Endothelial cell of umbilical vein (primary cell): ENCODE data around the gene TNS1. TPM values are rescaled to one million over a fixed set of nuclear protein-coding genes. Genes with fewer than 3 reads are reported as not detected.

Experiments used
- BruUV-seq: library from RNA; stranded (reverse); fragments of 400-500 nt; replicated peaks from 2 replicates; lab custom pipeline; 2021; lab: Mats Ljungman, UMichigan
- CTCF ChIA-PET: fragments of 300-600, 350-600 bp; sonication (Branson Sonifier 250); formaldehyde crosslinking; loops from one replicate; lab custom pipeline; 2021; ENCODE audit warnings: antibody characterized with exemption, inconsistent platforms; lab: Charles Lee
- POLR2A ChIA-PET: fragments of 300-600, 350-600 bp; sonication (Branson Sonifier 250); formaldehyde crosslinking; loops from one replicate; lab custom pipeline; 2021; ENCODE audit warnings: antibody characterized with exemption, inconsistent platforms; lab: Charles Lee
- DNase-seq: peaks from one replicate; pipeline ENCODE4 v3.0.0-alpha.2; 2011; ENCODE audit warnings: low read depth, low spot score
- FAIRE-seq: peaks from 2 replicates; lab custom pipeline; 2011; peaks lifted over from hg19 to GRCh38; lab: Jason Lieb, UNC
- H2AFZ ChIP-seq: 2 replicates; pipeline ENCODE4 v1.6.0; 2012; ENCODE audit warnings: low read depth, low read length, control low read depth, inconsistent platforms
- H3K27ac ChIP-seq: 2 replicates; pipeline ENCODE4 v1.5.1; 2011; ENCODE audit warnings: low read depth, mild to moderate bottlenecking, control low read depth, low read length, moderate library complexity; ENCODE audit not compliant: insufficient read depth
- H3K27me3 ChIP-seq, 2 experiments: 2 replicates each; pipeline versions ENCODE4 v1.6.0 to v1.6.1; 2011; ENCODE audit warnings: low read length in 2 of 2, mixed read lengths in 1 of 2; ENCODE audit not compliant: control insufficient read depth in 2 of 2, insufficient read depth in 2 of 2
- H3K36me3 ChIP-seq, 2 experiments: 2 replicates in 1 of 2; 3 replicates in 1 of 2; pipeline ENCODE4 v1.5.1; 2011; ENCODE audit warnings: low read length in 2 of 2, mild to moderate bottlenecking in 1 of 2, moderate library complexity in 1 of 2; ENCODE audit not compliant: control insufficient read depth in 2 of 2, insufficient read depth in 2 of 2; ENCODE audit errors: extremely low read depth in 1 of 2
- H3K4me1 ChIP-seq: 3 replicates; pipeline ENCODE4 v1.5.1; 2011; ENCODE audit warnings: mild to moderate bottlenecking, low read length; ENCODE audit not compliant: control insufficient read depth, insufficient read depth; ENCODE audit errors: extremely low read depth
- H3K4me2 ChIP-seq: 2 replicates; pipeline ENCODE4 v1.6.1; 2011; ENCODE audit warnings: low read length, control low read depth, mixed read lengths; ENCODE audit not compliant: insufficient read depth
- H3K4me3 ChIP-seq, 3 experiments: fragments of 200-600 bp in 1 of 3; sonication (generic), shearing (Covaris generic) in 1 of 3; replicated peaks in 1 of 3; 2 replicates each; pipeline ENCODE4 v1.5.1; 2011 to 2016; ENCODE audit warnings: control low read depth in 3 of 3, low read length in 3 of 3, mild to moderate bottlenecking in 2 of 3, inconsistent platforms in 1 of 3, low read depth in 1 of 3, moderate library complexity in 1 of 3; ENCODE audit not compliant: insufficient read depth in 1 of 3
- H3K79me2 ChIP-seq: 2 replicates; pipeline ENCODE4 v1.6.0; 2012; ENCODE audit warnings: low read length, inconsistent platforms; ENCODE audit not compliant: control insufficient read depth, insufficient read depth
- H3K9ac ChIP-seq: replicated peaks from 2 replicates; pipeline ENCODE3; 2011; ENCODE audit warnings: low read length, control low read depth; ENCODE audit not compliant: insufficient read depth; ENCODE audit errors: extremely low read depth
- H3K9me1 ChIP-seq: replicated peaks from 3 replicates; pipeline ENCODE4 v1.6.0; 2011; ENCODE audit warnings: mild to moderate bottlenecking, low read length; ENCODE audit not compliant: control insufficient read depth, insufficient read depth; ENCODE audit errors: extremely low read depth
- H3K9me3 ChIP-seq: replicated peaks from 2 replicates; pipeline ENCODE4 v1.5.1; 2012; ENCODE audit warnings: low read length, inconsistent platforms; ENCODE audit not compliant: control insufficient read depth, insufficient read depth
- H4K20me1 ChIP-seq: replicated peaks from 2 replicates; pipeline ENCODE3; 2011; ENCODE audit warnings: mild to moderate bottlenecking, low read length; ENCODE audit not compliant: control insufficient read depth, insufficient read depth; ENCODE audit errors: extremely low read depth
- CTCF ChIP-seq, 2 donors: IDR thresholded peaks; 1 replicate in 1 of 2; 2 replicates in 1 of 2; pipeline ENCODE4 v1.5.1; 2011; ENCODE audit warnings: low read length in 2 of 2, mild to moderate bottlenecking in 2 of 2, moderate library complexity in 2 of 2, control low read depth in 1 of 2, inconsistent platforms in 1 of 2, low read depth in 1 of 2; ENCODE audit not compliant: insufficient read depth in 1 of 2; ENCODE audit errors: extremely low read depth in 1 of 2
- EZH2 ChIP-seq: IDR thresholded peaks from 2 replicates; pipeline ENCODE4 v1.6.1; 2012; ENCODE audit warnings: borderline replicate concordance, low read depth, mild to moderate bottlenecking, moderate library complexity, low read length, inconsistent platforms; ENCODE audit not compliant: severe bottlenecking
- FOS ChIP-seq: IDR thresholded peaks from 2 replicates; pipeline ENCODE4 v1.6.1; 2011; ENCODE audit warnings: mild to moderate bottlenecking, low read length, moderate library complexity, borderline replicate concordance; ENCODE audit not compliant: insufficient read depth
- GATA2 ChIP-seq: IDR thresholded peaks from 2 replicates; pipeline ENCODE4 v1.7.0; 2011; ENCODE audit warnings: low read depth, mild to moderate bottlenecking, moderate library complexity, mixed read lengths, low read length; ENCODE audit not compliant: insufficient read length, insufficient read depth
- JUN ChIP-seq: IDR thresholded peaks from 2 replicates; pipeline ENCODE4 v1.6.1; 2011; ENCODE audit warnings: borderline replicate concordance, low read depth; ENCODE audit not compliant: insufficient read length, insufficient read depth
- MYC ChIP-seq: IDR thresholded peaks from one replicate; pipeline ENCODE4 v1.6.1; 2011; ENCODE audit warnings: mild to moderate bottlenecking, low read depth, low read length
- POLR2A ChIP-seq: IDR thresholded peaks from 2 replicates; pipeline ENCODE4 v1.6.1; 2012; ENCODE audit warnings: low read depth, mild to moderate bottlenecking, control low read depth, low read length
- POLR2AphosphoS5 ChIP-seq: IDR thresholded peaks from 2 replicates; pipeline ENCODE4 v1.6.1; 2012; ENCODE audit warnings: low read depth, mild to moderate bottlenecking, control low read depth, low read length, moderate library complexity; ENCODE audit not compliant: insufficient read depth
- dilution Hi-C: fragments of 300-500 bp; cut with MboI; formaldehyde crosslinking; loops from one replicate; pipeline ENCODE4 v1.15.0; 2019; ENCODE audit warnings: low sequenced_read_pairs; ENCODE audit not compliant: extremely low pct_ligation_motif_present
- intact Hi-C: fragments of 100-400 bp; cut with micrococcal nuclease; formaldehyde crosslinking; loops from one replicate; pipeline ENCODE4 v1.10.0; 2022
- polyA plus RNA-seq, 4 experiments: library from polyadenylated mRNA; depleted of rRNA in 3 of 4; stranded (reverse) in 3 of 4; unstranded in 1 of 4; fragments of >200 nt; gene quantifications; 2 replicates each; pipeline versions ENCODE4 v1.2.1 to v1.2.3, GENCODE V29; 2011 to 2012; ENCODE audit warnings: missing spikeins in 1 of 4
- total RNA-seq: library from RNA; stranded (reverse); gene quantifications from 2 replicates; pipeline ENCODE4 v1.2.3, GENCODE V29; 2021
- TF ChIP-seq, protein P1 (sequence below): IDR thresholded peaks from 2 replicates; pipeline ENCODE4 v1.6.1; 2011; ENCODE audit not compliant: insufficient read depth, insufficient read length

The TNS1 gene
- total and polyA plus RNA-seq, 2 donors (not counting 3 experiments of a cell fraction or from before 2014, with no cell fraction given) = 11.0 to 52.1 TPM

DNA sequence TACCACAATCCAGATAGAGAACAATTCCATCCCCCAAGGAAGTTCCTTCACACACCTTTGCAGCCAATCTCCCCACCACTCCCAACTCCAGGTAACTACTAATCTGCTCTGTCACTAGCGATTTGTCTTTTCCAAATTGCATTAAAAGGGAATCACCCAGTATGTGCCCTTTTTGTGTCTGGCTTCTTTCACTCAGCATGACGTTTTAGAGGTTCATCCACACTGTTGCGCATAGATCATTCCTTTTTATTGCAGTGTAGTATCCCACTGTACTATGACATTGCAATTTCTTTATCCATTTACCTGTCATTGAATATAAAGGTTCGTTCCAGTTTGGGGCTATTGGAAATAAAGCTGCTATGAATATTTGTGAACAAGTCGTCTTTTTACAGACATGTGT is 31.6 kb downstream of the TNS1 start:
- H3K4me3 ChIP-seq = no peak overlapping the region
- H3K9ac ChIP-seq = no peak overlapping the region
- no peaks in the 10 kb centered on the region for H3K79me2 ChIP-seq
- TF ChIP-seq POLR2AphosphoS5 (no peak), CTCF (IDR thresholded peaks at IDR 0.05; ENCODE audit: extremely low read depth in 1 of 2, insufficient read depth in 1 of 2, low read depth in 1 of 2, low read length in 2 of 2) (no peak), GATA2 (no peak), MYC (no peak), JUN (no peak), POLR2A (no peak), EZH2 (no peak), FOS (no peak)
- TF ChIP-seq, protein P1, sequence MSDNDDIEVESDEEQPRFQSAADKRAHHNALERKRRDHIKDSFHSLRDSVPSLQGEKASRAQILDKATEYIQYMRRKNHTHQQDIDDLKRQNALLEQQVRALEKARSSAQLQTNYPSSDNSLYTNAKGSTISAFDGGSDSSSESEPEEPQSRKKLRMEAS = no peak
- ChIA-PET CTCF (interaction anchor here (1.2 kb wide), 2 partner anchors 84 to 185 kb away, joined by 3 to 6 read pairs; no protein-coding TSS in a partner anchor), POLR2A (no interaction called here)
- no peaks in the 10 kb centered on the region for H3K9me3 ChIP-seq
- H2AFZ ChIP-seq = no peak overlapping the region
- H3K9me1 ChIP-seq = no peaks in the 10 kb centered on the region
- BruUV-seq = no TSS peak
- H3K27me3 ChIP-seq = no peaks in the 10 kb centered on the region
- intact Hi-C loops (no loop called here), dilution Hi-C loops (no loop called here)
- no peaks in the 10 kb centered on the region for H3K36me3 ChIP-seq
- no peak overlapping the region for H3K27ac ChIP-seq
- DNase-seq = no peak
- no peak for FAIRE-seq
- H4K20me1 ChIP-seq = no peaks in the 10 kb centered on the region
- H3K4me1 ChIP-seq = no peaks in the 10 kb centered on the region
- no peak overlapping the region for H3K4me2 ChIP-seq
